HL-60/S4 (cell line): ENCODE results near the gene C1orf174.
"Not testable (repeated sequence)": the region's sequence is repeated elsewhere in the genome, so short reads cannot be mapped to it uniquely, and the experiment has no call there.

Experiments used
- in situ Hi-C: fragments of 300-500 bp; cut with MboI; formaldehyde crosslinking; loops from 2 replicates; pipeline ENCODE4 v1.14.3; 2022; ENCODE audit warnings: low sequenced_read_pairs

C1orf174 gene

DNA sequence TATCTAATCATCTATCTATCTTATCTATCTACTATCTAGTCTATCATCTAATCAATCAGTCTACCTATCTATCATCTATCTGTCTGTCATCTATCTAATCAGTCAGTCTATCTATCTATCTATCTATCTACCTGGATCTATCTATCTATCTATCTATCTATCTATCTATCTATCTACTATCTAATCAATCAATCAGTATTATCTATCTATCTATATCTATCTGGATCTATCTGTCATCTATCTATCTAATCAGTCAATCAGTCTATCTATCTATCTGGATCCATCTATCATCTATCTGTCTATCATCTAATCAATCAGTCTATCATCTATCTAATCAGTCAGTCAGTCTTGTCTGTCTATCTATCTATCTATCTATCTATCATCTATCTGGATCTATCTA is 26.9 kb upstream of the C1orf174 start:
- in situ Hi-C loops: no loop called here

- in situ Hi-C loops: no loop called here
Measured at GRCh38 chr1:3925762-3926161, 25.7 kb upstream of the C1orf174 start.

- in situ Hi-C loops: no loop called here
Measured at GRCh38 chr1:3925256-3925655, 25.2 kb upstream of the C1orf174 start.

- in situ Hi-C loops: no loop called here
Measured at GRCh38 chr1:3924825-3925220, 24.8 kb upstream of the C1orf174 start.

DNA sequence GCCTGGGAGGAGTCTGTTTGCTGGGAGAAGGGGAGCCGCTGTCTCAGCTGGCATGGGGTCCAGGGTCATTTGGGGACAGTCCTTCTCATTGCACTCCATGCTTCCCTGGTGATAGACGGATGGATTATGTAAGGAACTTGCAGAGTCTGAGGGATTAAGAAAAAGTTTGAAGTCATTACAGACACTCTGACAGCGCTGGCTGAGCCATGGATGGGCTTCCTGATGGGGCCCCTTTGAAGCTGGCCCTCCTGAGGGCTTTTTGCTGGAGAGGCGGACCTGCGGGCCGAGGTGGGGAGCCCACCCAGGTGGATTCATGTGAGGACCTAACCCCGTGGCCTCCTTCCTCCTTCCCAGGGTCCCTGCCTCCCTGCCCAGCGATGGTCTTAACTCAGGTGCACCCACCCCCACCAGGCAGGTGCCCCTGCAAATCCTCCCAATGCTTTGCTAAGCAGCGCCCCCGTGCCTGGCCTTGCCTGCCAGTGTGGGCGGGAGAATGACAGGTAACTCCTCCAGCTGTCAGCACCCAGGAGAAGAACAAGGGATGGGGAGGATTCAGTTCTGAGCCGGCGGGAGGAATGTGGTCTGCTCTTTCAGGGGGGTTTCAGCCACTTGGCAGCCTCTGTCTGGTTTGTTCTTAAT is 24.2 kb upstream of the C1orf174 start:
- in situ Hi-C loops: no loop called here

- in situ Hi-C loops: no loop called here
Measured at GRCh38 chr1:3923378-3924185, 23.5 kb upstream of the C1orf174 start.

DNA sequence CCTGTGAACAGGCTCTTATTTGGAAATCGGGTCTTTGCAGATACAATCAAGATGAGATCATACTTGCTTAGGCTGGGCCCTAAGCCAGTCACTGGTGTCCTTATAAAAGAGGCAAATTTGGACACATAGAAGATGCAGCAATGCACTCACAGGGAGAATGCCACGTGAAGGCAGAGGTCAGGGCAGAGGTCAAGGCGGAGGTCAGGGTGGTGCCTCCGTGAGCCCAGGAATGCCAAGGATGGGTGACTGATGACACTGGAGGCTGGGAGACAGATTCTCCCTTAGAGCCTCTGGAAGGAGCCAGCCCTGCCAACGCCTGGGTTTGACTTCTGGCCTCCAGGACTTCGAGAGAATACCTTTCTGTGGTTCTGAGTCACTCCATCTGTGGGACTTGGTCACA is 22.8 kb upstream of the C1orf174 start:
- in situ Hi-C loops: no loop called here

- in situ Hi-C loops: no loop called here
Measured at GRCh38 chr1:3922201-3922725, 22.2 kb upstream of the C1orf174 start.

- in situ Hi-C loops: no loop called here
Measured at GRCh38 chr1:3921765-3922164, 21.7 kb upstream of the C1orf174 start.

DNA sequence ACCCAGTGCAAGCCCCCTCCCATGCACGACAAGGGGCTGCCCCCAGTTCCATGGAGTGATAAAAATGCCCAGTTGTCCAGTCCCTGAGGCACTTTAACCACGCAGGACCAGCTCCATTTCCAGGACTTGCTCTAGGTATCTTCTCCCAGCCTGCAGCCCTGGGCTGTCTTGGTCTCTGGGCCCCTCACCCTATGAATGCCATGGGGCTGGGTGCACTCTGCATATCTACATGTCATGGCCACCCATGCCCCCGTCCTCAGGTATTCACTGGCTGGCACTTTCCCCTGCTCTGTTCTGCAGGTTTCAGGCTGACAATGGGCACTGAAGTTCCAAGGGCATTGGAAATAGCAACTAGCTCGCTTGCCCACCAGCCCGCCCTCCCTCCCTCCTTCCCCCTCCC is 19.6 kb upstream of the C1orf174 start:
- in situ Hi-C loops: no loop called here

- in situ Hi-C loops: no loop called here
Measured at GRCh38 chr1:3918966-3919611, 19.0 kb upstream of the C1orf174 start.

- in situ Hi-C loops: not testable (repeated sequence)
Measured at GRCh38 chr1:3918359-3918758, 18.3 kb upstream of the C1orf174 start.

DNA sequence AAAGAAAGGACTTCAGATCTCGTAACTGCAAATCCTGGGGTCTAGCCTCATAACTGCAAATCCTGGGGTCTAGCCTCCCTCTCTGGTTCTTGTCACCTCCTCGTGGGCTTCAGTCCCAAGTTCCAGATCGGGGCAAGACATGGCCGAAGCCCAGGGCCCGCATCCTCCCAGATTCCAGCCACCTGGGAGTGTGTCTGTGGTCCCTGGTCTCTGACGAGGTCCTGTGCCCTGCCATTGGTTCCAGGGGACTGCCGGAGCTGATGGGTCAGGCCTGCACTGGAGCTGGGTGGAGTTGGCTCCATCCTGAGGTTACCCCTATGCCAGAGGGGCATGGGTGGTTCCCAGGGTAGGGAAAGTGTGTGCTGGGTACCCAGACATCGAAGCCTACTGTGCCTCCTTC is 17.7 kb upstream of the C1orf174 start:
- in situ Hi-C loops: no loop called here

DNA sequence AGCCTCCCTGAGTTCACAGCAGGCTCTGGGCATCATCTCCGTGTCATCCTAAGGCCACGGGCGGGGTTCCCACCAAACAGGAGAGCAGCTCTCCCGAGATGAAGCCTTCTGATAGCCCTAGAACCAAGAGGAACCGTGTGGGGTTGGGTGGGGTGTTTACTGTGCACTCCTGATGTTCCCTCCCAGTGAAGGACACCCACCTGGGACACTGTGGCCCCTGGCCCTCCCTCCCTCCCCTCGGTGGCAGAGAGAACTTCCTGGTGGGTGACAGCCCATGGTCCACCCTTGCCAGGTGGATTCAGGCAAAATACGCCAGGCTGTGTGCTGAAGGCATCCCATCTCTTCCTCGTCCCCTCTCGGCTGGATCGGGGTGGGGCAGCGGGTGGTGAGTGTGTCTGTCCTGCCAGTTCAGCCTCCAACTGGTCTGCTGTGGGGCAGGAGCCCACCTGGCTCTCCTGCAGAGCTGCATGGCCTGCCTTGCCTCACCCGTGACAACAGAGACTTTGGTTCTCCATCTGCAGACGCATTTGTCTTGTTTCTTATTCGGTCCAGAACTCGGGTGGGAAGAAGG is 15.6 kb upstream of the C1orf174 start:
- in situ Hi-C loops: no loop called here

GRCh38 chr1:3914911-3915310 is 14.8 kb upstream of the C1orf174 start:
- in situ Hi-C loops: no loop called here

DNA sequence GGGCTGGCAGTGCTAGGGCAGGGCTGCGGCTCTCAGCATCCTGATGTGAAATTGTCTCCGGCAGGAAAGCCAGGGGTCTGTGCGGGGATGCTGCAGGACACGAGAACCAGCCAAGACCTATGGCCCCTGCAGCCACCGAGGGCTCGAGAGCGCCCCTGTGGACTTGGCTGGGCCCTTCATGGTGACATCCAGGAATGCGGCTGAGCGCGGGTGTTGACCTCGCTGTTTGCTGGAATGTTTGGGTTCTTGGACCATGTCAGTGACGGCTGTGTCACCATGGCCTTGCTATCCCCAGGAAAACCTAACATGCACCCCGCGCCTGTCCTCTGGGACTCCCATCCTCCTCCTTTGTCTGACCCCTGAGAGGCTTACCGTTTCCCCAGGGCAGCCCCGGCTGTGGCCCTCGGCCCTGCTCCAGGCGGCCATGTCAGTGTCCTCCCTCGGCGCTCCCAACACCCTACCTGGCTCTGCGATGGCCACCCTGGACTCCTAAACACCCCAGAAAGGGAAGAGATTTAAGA is 14.3 kb upstream of the C1orf174 start:
- in situ Hi-C loops: no loop called here

DNA sequence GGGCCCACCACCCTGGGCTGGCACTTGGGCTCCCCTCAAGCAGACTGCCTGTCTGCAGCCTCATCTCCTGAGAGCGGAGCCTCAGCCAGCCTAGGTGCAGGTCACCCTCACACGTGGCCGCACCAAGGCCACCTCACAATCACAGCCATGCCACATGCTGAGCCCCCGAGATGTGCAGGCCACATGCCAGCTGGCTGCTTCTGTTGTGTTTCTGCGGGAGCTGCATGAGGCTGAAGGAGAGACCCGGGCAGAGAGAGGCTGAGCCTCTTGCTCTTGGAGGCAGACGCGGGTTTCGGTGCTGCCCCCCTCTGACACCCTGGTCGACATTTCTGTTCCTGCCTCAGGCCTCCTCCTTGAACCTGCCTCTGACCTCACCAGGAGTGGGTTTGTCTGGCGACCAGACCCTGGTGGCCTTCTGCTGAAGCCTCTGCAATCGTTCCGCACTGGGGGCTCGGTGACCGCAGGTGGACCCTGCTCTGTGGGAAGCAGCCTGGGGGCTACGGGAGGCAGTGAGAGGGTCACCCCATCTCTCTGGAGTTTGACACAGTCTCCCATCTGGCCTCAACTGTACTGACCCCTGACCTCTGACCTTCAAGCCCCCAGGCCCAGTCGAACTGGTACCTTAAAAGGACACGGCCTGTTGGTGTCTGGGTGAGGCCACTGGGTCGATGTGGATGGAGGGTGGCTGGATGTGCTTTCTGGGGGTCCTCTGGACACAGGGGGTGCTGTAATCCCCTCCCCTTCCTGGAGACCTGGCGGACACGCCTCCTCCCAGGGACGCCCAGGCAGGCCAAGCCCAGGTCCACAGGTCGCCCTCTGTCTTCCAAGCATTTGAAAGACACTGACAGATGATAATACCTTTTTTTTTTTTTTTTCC is 13.0 kb upstream of the C1orf174 start:
- in situ Hi-C loops: no loop called here

DNA sequence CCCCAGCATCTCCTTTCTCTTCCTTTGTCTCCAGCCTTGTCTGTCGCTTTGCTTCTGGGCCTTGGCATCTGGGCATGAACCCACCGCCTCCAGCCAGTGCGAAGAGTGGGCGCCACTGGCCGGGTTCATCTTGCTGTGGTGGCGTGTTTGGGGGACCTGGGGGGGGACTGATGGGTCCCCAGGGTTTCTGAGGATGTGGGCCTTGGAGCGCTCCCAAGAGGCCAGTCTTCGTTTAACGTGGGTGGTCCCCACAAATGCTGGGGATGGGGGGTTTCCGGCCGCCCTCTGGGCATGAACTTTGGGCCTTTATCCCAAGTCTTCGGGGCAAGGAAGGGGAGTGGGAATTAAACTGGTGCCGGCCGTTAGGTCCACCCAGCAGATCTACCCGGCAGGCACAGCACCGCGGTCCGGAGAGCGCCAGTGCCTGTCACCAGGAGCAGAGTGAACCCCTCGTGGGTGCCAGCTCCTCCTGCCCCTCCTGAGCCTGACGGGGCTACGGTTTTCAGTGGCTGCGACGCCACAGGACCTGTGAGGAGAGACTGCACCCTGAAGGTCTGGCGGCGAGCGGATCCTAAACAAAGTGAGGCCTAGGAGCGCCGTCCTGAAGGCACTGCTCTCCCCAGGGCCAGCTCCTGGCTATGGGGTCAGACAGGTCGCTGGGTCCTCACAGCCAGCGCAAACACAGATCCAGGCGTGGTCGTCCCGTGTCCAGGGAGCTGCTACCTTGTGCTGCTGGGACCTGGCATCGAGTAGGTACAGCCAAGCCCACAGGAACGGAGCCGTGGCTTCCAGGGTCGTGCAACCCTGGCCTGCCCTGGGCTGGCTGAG is 12.1 kb upstream of the C1orf174 start:
- in situ Hi-C loops: no loop called here
